Brain microvascular endothelial cell (primary cell): ENCODE data around the gene SH3PXD2A.

Source experiments
- DNase-seq: peaks from one replicate; pipeline ENCODE4 v3.0.0-alpha.2; 2020
- H3K27ac ChIP-seq: fragments of 250-450 bp; sonication (Bioruptor Pico); 2 replicates; pipeline ENCODE4 v1.5.1; 2020; ENCODE audit warnings: mild to moderate bottlenecking, moderate library complexity
- H3K27me3 ChIP-seq: fragments of 250-450 bp; sonication (Bioruptor Pico); replicated peaks from 2 replicates; pipeline ENCODE4 v1.5.1; 2020; ENCODE audit warnings: mild to moderate bottlenecking
- H3K36me3 ChIP-seq: fragments of 250-450 bp; sonication (Bioruptor Pico); replicated peaks from 2 replicates; pipeline ENCODE4 v1.5.1; 2020; ENCODE audit warnings: mild to moderate bottlenecking
- H3K4me3 ChIP-seq: 2 replicates; pipeline ENCODE4 v1.5.1; 2011; ENCODE audit warnings: low read depth, mild to moderate bottlenecking, control low read depth, low read length, moderate library complexity
- CTCF ChIP-seq: IDR thresholded peaks from 2 replicates; pipeline ENCODE4 v1.5.1; 2011; ENCODE audit warnings: low read depth, mild to moderate bottlenecking, moderate library complexity, low read length, control low read depth, inconsistent platforms; ENCODE audit errors: missing control alignments
- in situ Hi-C: cut with HindIII; loops from 2 replicates; pipeline ENCODE4 v1.10.0; 2017; ENCODE audit warnings: low sequenced_read_pairs, low pct_ligation_motif_present

SH3PXD2A gene

GRCh38 chr10:103698266-103698665 lies 157.1 kb downstream of the SH3PXD2A start:
- in situ Hi-C loops = no loop called here
- Histone ChIP-seq H3K27me3 (no peaks in the 10 kb centered on the region), H3K27ac (no peak overlapping the region), H3K36me3 (no peaks in the 10 kb centered on the region), H3K4me3 (no peak overlapping the region)
- DNase-seq = no peak
- TF ChIP-seq CTCF = no peak

GRCh38 chr10:103697787-103698186 lies 157.6 kb downstream of the SH3PXD2A start:
- in situ Hi-C loops = no loop called here
- Histone ChIP-seq H3K36me3 (no peaks in the 10 kb centered on the region), H3K27me3 (no peaks in the 10 kb centered on the region), H3K4me3 (no peak overlapping the region), H3K27ac (no peak overlapping the region)
- no peak for DNase-seq
- TF ChIP-seq CTCF = no peak

GRCh38 chr10:103696411-103697145 lies 158.8 kb downstream of the SH3PXD2A start:
- H3K27me3 ChIP-seq = no peaks in the 10 kb centered on the region
- TF ChIP-seq CTCF = peak; percentile 76
- no peaks in the 10 kb centered on the region for H3K36me3 ChIP-seq
- H3K4me3 ChIP-seq = peak overlapping the region; percentile 12
- in situ Hi-C loops = no loop called here
- peak overlapping the region; percentile 98 for H3K27ac ChIP-seq
- DNase-seq = peak; percentile 98

GRCh38 chr10:103696094-103696410 lies 159.3 kb downstream of the SH3PXD2A start:
- peak overlapping the region; percentile 98 for H3K27ac ChIP-seq
- peak; percentile 11 for DNase-seq
- no peak for TF ChIP-seq CTCF
- in situ Hi-C loops = no loop called here
- H3K36me3 ChIP-seq = no peaks in the 10 kb centered on the region
- H3K27me3 ChIP-seq = no peaks in the 10 kb centered on the region
- no peak overlapping the region for H3K4me3 ChIP-seq

GRCh38 chr10:103695584-103696005 lies 159.8 kb downstream of the SH3PXD2A start:
- H3K27ac ChIP-seq = peak overlapping the region; percentile 98
- H3K36me3 ChIP-seq = no peaks in the 10 kb centered on the region
- H3K27me3 ChIP-seq = no peaks in the 10 kb centered on the region
- H3K4me3 ChIP-seq = no peak overlapping the region
- TF ChIP-seq CTCF = no peak
- DNase-seq = peak; percentile 53
- in situ Hi-C loops = no loop called here

- Histone ChIP-seq H3K36me3 (no peaks in the 10 kb centered on the region), H3K27ac (no peak overlapping the region), H3K4me3 (peak overlapping the region; percentile 47), H3K27me3 (no peaks in the 10 kb centered on the region)
- no peak for TF ChIP-seq CTCF
- in situ Hi-C loops = no loop called here
- no peak for DNase-seq
Measured at GRCh38 chr10:103693812-103694205, 161.6 kb downstream of the SH3PXD2A start.
